ENCODE data around the gene WDR43. TPM values are rescaled to one million over a fixed set of nuclear protein-coding genes. Genes with fewer than 3 reads are reported as not detected.

WDR43 gene
- total and polyA plus RNA-seq, 2 donors from 2014 or later = 9.6 to 40.5 TPM

DNA sequence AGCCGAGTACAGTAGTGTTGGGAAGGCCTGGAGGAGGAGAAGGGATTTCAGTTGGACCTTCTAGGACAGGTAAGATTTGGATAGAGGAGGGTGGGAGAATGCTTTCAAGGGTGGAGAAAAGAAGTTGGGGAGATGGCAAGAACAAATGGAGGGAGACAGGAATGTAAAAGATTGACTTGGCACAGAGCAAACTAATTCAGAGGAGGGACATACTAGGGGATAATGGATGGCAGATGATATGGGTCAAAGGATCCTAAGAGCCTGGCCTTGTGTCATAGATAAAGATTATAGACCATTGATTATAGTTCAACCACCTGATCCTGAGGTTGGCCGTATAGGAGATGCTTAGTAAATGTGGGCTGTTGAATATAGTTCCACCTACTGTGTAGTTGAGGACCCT, 12.4 kb downstream of the WDR43 start:
- Histone ChIP-seq H3K27me3 (ENCODE audit: control insufficient read depth, insufficient read depth, low read length) (no peaks in the 10 kb centered on the region), H3K27ac (ENCODE audit: low read depth in 2 of 2, low read length in 2 of 2) (no peak overlapping the region), H3K9ac (ENCODE audit: low read length in 3 of 3) (no peak overlapping the region), H3K4me1 (ENCODE audit: control insufficient read depth in 2 of 3, insufficient read depth in 2 of 3, low read depth in 1 of 3, low read length in 3 of 3) (no peaks in the 10 kb centered on the region), H3K9me3 (ENCODE audit: control insufficient read depth in 2 of 3, insufficient read depth in 1 of 3, low read length in 3 of 3) (no peaks in the 10 kb centered on the region), H3K4me3 (ENCODE audit: low read length in 3 of 3) (no peak overlapping the region), H3K36me3 (ENCODE audit: control insufficient read depth in 2 of 3, insufficient read depth in 3 of 3, low read length in 3 of 3) (peaks cover 5 to 40% (median 13%) of the 10 kb centered on the region in 3 donors)
- FAIRE-seq (no peak), DNase-seq (no peak)
- TF ChIP-seq, protein P1, sequence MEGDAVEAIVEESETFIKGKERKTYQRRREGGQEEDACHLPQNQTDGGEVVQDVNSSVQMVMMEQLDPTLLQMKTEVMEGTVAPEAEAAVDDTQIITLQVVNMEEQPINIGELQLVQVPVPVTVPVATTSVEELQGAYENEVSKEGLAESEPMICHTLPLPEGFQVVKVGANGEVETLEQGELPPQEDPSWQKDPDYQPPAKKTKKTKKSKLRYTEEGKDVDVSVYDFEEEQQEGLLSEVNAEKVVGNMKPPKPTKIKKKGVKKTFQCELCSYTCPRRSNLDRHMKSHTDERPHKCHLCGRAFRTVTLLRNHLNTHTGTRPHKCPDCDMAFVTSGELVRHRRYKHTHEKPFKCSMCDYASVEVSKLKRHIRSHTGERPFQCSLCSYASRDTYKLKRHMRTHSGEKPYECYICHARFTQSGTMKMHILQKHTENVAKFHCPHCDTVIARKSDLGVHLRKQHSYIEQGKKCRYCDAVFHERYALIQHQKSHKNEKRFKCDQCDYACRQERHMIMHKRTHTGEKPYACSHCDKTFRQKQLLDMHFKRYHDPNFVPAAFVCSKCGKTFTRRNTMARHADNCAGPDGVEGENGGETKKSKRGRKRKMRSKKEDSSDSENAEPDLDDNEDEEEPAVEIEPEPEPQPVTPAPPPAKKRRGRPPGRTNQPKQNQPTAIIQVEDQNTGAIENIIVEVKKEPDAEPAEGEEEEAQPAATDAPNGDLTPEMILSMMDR (IDR thresholded peaks at IDR 0.05; ENCODE audit: borderline replicate concordance, extremely low read depth, insufficient read depth) = no peak
- intact Hi-C loops (cut with DNase I) = no loop called here

DNA sequence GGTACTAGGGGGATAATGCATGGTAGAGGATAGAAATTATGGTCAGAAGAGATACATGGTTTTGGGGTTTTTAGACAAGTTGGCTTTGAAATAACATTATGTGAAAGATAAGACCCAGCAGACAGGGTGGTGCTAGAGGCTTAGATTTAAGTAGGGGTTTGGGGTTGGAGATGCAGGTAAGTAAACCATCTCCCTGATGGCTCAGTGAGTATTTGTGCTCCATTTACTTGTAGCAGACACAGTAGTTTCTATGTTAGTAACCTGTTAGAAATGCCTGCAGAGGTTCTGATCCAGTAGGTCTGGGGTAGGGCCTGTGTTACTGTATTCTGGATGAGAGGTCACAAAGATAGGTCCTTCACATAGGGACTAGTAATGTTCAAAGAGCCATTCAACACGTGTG, 13.7 kb downstream of the WDR43 start:
- Histone ChIP-seq H3K4me1 (ENCODE audit: control insufficient read depth in 2 of 3, insufficient read depth in 2 of 3, low read depth in 1 of 3, low read length in 3 of 3) (no peaks in the 10 kb centered on the region), H3K9me3 (ENCODE audit: control insufficient read depth in 2 of 3, insufficient read depth in 1 of 3, low read length in 3 of 3) (no peaks in the 10 kb centered on the region), H3K4me3 (ENCODE audit: low read length in 3 of 3) (no peak overlapping the region), H3K9ac (ENCODE audit: low read length in 3 of 3) (no peak overlapping the region), H3K27ac (ENCODE audit: low read depth in 2 of 2, low read length in 2 of 2) (no peak overlapping the region), H3K36me3 (ENCODE audit: control insufficient read depth in 2 of 3, insufficient read depth in 3 of 3, low read length in 3 of 3) (peaks cover 5 to 41% (median 11%) of the 10 kb centered on the region in 3 donors), H3K27me3 (ENCODE audit: control insufficient read depth, insufficient read depth, low read length) (no peaks in the 10 kb centered on the region)
- no peak for FAIRE-seq
- DNase-seq = no peak
- TF ChIP-seq, protein P1 (IDR thresholded peaks at IDR 0.05; ENCODE audit: borderline replicate concordance, extremely low read depth, insufficient read depth) = no peak
- intact Hi-C loops (cut with DNase I) = no loop called here

DNA sequence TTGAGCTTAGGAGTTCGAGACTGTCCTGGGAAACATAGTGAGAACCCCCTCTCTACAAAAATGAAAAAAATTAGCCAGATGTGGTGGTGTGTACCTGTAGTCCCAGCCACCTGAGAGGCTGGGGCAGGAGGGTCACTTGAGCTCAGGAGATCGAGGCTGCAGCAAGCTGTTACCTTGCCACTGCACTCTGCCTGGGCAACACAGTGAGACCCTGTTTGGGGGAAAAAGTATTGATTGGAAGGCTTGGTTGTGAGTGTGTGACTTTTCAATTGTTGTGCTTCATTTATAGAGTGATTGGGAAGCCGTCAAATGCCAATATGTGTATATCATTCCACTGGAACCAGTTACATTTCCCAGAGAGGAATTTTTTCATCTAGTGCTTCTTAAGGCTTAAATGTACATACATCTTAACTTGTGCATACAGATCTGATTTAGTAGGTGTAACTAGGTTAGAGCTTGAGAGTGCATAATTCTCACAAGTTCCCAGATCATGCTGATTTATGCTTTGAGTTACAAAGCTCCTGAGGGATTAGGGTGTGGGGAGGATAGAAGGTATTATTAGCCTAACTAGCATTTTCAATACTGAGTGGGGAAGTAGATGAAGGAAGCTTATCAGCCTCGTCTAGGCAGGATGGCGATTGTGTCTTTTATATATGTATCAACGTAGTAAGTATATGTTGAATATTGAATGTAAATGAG, 15.3 kb downstream of the WDR43 start:
- H3K36me3 ChIP-seq (ENCODE audit: control insufficient read depth in 2 of 3, insufficient read depth in 3 of 3, low read length in 3 of 3) = peaks cover 7 to 44% (median 20%) of the 10 kb centered on the region in 3 donors
- no peaks in the 10 kb centered on the region for H3K27me3 ChIP-seq (ENCODE audit: control insufficient read depth, insufficient read depth, low read length)
- H3K9ac ChIP-seq (ENCODE audit: low read length in 3 of 3) = no peak overlapping the region
- H3K9me3 ChIP-seq (ENCODE audit: control insufficient read depth in 2 of 3, insufficient read depth in 1 of 3, low read length in 3 of 3) = no peaks in the 10 kb centered on the region
- intact Hi-C loops (cut with DNase I) = no loop called here
- no peaks in the 10 kb centered on the region for H3K4me1 ChIP-seq (ENCODE audit: control insufficient read depth in 2 of 3, insufficient read depth in 2 of 3, low read depth in 1 of 3, low read length in 3 of 3)
- no peak for FAIRE-seq
- TF ChIP-seq, protein P1 (IDR thresholded peaks at IDR 0.05; ENCODE audit: borderline replicate concordance, extremely low read depth, insufficient read depth) = no peak
- DNase-seq = no peak
- no peak overlapping the region for H3K4me3 ChIP-seq (ENCODE audit: low read length in 3 of 3)
- H3K27ac ChIP-seq (ENCODE audit: low read depth in 2 of 2, low read length in 2 of 2) = no peak overlapping the region
